ENCODE data around the gene DUS3L.
"Not testable (repeated sequence)": the region's sequence is repeated elsewhere in the genome, so short reads cannot be mapped to it uniquely, and the experiment has no call there.

DUS3L gene

GRCh38 chr19:5787409-5788182, 3.4 kb downstream of the DUS3L start:
- TF ChIP-seq CTCF (IDR thresholded peaks at IDR 0.05; ENCODE audit: borderline replicate concordance, insufficient read depth, low read depth, low read length), result no peak
- H3K4me3 ChIP-seq (ENCODE audit: low read depth, low read length), result no peak overlapping the region

GRCh38 chr19:5786593-5787408, 4.2 kb downstream of the DUS3L start:
- TF ChIP-seq CTCF (IDR thresholded peaks at IDR 0.05; ENCODE audit: borderline replicate concordance, insufficient read depth, low read depth, low read length), result no peak
- H3K4me3 ChIP-seq (ENCODE audit: low read depth, low read length), result no peak overlapping the region

GRCh38 chr19:5785423-5785822, 5.5 kb downstream of the DUS3L start:
- H3K4me3 ChIP-seq (ENCODE audit: low read depth, low read length), result no peak overlapping the region
- no peak for TF ChIP-seq CTCF (IDR thresholded peaks at IDR 0.05; ENCODE audit: borderline replicate concordance, insufficient read depth, low read depth, low read length)

- no peak for TF ChIP-seq CTCF (IDR thresholded peaks at IDR 0.05; ENCODE audit: borderline replicate concordance, insufficient read depth, low read depth, low read length)
- H3K4me3 ChIP-seq (ENCODE audit: low read depth, low read length), result no peak within 1 kb of the TSS
These were observed 6.3 kb downstream of the DUS3L start, which contains the start of gene PRR22 for GRCh38 chr19:5784581-5785147. TSS of gene PRR22 (minus strand) at chr19:5784746. CDS start at chr19:5784660, 86 bp downstream.

GRCh38 chr19:5782945-5783919, 7.7 kb downstream of the DUS3L start:
- no peak overlapping the region for H3K4me3 ChIP-seq (ENCODE audit: low read depth, low read length)
- no peak for TF ChIP-seq CTCF (IDR thresholded peaks at IDR 0.05; ENCODE audit: borderline replicate concordance, insufficient read depth, low read depth, low read length)

- TF ChIP-seq CTCF (IDR thresholded peaks at IDR 0.05; ENCODE audit: borderline replicate concordance, insufficient read depth, low read depth, low read length), result no peak
- no peak overlapping the region for H3K4me3 ChIP-seq (ENCODE audit: low read depth, low read length)
These were observed 8.6 kb downstream of the DUS3L start for GRCh38 chr19:5782322-5782721.

- not testable (repeated sequence) for H3K4me3 ChIP-seq (ENCODE audit: low read depth, low read length)
These were observed 10.0 kb downstream of the DUS3L start for GRCh38 chr19:5780916-5781315.
